KG1 (cell line): ENCODE measurements around the gene LDLRAD4.
"Not testable (repeated sequence)": the region's sequence is repeated elsewhere in the genome, so short reads cannot be mapped to it uniquely, and the experiment has no call there.

Source experiments
- DNase-seq: peaks from one replicate; lab custom pipeline; 2025; lab: John Stamatoyannopoulos, UW

LDLRAD4 gene

GRCh38 chr18:13246591-13246990, 28.0 kb downstream of the LDLRAD4 start:
- DNase-seq = no peak

- no peak for DNase-seq
Observed at GRCh38 chr18:13247506-13247905, 28.9 kb downstream of the LDLRAD4 start.

- no peak for DNase-seq
Observed at GRCh38 chr18:13252686-13253410, 34.3 kb downstream of the LDLRAD4 start.

GRCh38 chr18:13253786-13254688, 35.5 kb downstream of the LDLRAD4 start:
- DNase-seq = no peak

- no peak for DNase-seq
Observed at GRCh38 chr18:13254971-13255927, 36.7 kb downstream of the LDLRAD4 start.

GRCh38 chr18:13256444-13257305, 38.1 kb downstream of the LDLRAD4 start:
- DNase-seq = no peak

GRCh38 chr18:13257361-13257980, 38.9 kb downstream of the LDLRAD4 start:
- no peak for DNase-seq

- DNase-seq = no peak
Observed at GRCh38 chr18:13258921-13259320, 40.4 kb downstream of the LDLRAD4 start.

GRCh38 chr18:13259701-13260100, 41.1 kb downstream of the LDLRAD4 start:
- DNase-seq = no peak

- no peak for DNase-seq
Observed at GRCh38 chr18:13260197-13260934, 41.8 kb downstream of the LDLRAD4 start.

GRCh38 chr18:13260935-13261640, 42.5 kb downstream of the LDLRAD4 start:
- DNase-seq = no peak

- no peak for DNase-seq
Observed at GRCh38 chr18:13261661-13262357, 43.2 kb downstream of the LDLRAD4 start.

- DNase-seq = not testable (repeated sequence)
Observed at GRCh38 chr18:13262358-13262680, 43.8 kb downstream of the LDLRAD4 start.

GRCh38 chr18:13262839-13263691, 44.5 kb downstream of the LDLRAD4 start:
- no peak for DNase-seq

GRCh38 chr18:13264091-13265007, 45.8 kb downstream of the LDLRAD4 start:
- no peak for DNase-seq

GRCh38 chr18:13265008-13265910, 46.7 kb downstream of the LDLRAD4 start:
- no peak for DNase-seq
